HG03460 (cell line): ENCODE measurements around the gene SCLY.
"Not testable (repeated sequence)": the region's sequence is repeated elsewhere in the genome, so short reads cannot be mapped to it uniquely, and the experiment has no call there.

Experiments
- ATAC-seq: cut with Tn5 transposase; IDR thresholded peaks from one replicate; pipeline ENCODE4 v1.9.1; 2021; ENCODE audit not compliant: unreplicated experiment

Gene SCLY

GRCh38 chr2:238060542-238061314 lies at the start of gene SCLY:
TSS of gene SCLY (plus strand) at chr2:238061001. CDS start at chr2:238061055, 54 bp downstream.
- peak; percentile 94 for ATAC-seq

GRCh38 chr2:238013806-238014205 lies 47.0 kb upstream of the SCLY start:
- no peak for ATAC-seq

GRCh38 chr2:238015705-238016104 lies 45.1 kb upstream of the SCLY start:
- ATAC-seq: no peak

- no peak for ATAC-seq
These were observed 44.3 kb upstream of the SCLY start for GRCh38 chr2:238016526-238016925.

- ATAC-seq: no peak
These were observed 40.8 kb upstream of the SCLY start for GRCh38 chr2:238019962-238020361.

- ATAC-seq: no peak
These were observed 40.0 kb upstream of the SCLY start for GRCh38 chr2:238020816-238021215.

GRCh38 chr2:238021327-238021726 lies 39.5 kb upstream of the SCLY start:
- ATAC-seq: no peak

- ATAC-seq: no peak
These were observed 38.1 kb upstream of the SCLY start for GRCh38 chr2:238022594-238023157.

- ATAC-seq: no peak
These were observed 37.2 kb upstream of the SCLY start for GRCh38 chr2:238023608-238024007.

GRCh38 chr2:238024986-238025385 lies 35.8 kb upstream of the SCLY start:
- no peak for ATAC-seq

- no peak for ATAC-seq
These were observed 35.0 kb upstream of the SCLY start for GRCh38 chr2:238025741-238026360.

- ATAC-seq: no peak
These were observed 33.7 kb upstream of the SCLY start for GRCh38 chr2:238027058-238027457.

GRCh38 chr2:238027591-238028415 lies 33.0 kb upstream of the SCLY start:
- no peak for ATAC-seq

GRCh38 chr2:238029853-238030252 lies 30.9 kb upstream of the SCLY start:
- no peak for ATAC-seq

GRCh38 chr2:238030422-238031155 lies 30.2 kb upstream of the SCLY start:
- ATAC-seq: no peak

- no peak for ATAC-seq
These were observed 29.1 kb upstream of the SCLY start for GRCh38 chr2:238031751-238032150.

GRCh38 chr2:238032755-238033337 lies 28.0 kb upstream of the SCLY start:
- ATAC-seq: no peak

- ATAC-seq: not testable (repeated sequence)
These were observed 26.8 kb upstream of the SCLY start for GRCh38 chr2:238033991-238034390.

- no peak for ATAC-seq
These were observed 22.6 kb upstream of the SCLY start for GRCh38 chr2:238038203-238038602.

GRCh38 chr2:238039151-238039550 lies 21.6 kb upstream of the SCLY start:
- ATAC-seq: no peak
